ENCODE results near the gene KRTAP6-1.

KRTAP6-1 gene

GRCh38 chr21:30623362-30623761 lies 9.6 kb upstream of the KRTAP6-1 start:
- no peaks in the 10 kb centered on the region for H3K27me3 ChIP-seq (ENCODE audit: insufficient read depth, low read length)

DNA sequence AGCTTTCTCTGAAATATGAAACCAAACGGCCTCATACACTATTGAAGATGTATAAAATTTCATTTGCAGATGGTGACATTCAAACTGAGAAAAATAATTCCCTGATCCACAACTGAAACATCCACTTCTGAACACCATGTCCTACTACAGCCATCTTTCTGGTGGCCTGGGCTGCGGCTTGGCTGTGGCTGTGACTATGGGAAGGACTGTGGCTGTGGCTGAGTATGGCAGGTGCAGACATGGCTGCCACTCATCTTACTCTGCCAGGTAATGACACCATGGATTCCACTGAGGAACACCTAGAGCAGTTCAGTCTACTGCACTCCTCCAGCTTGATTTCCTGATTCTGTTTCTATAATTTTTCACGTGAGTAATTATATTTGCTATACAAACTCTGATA lies 6.8 kb upstream of the KRTAP6-1 start, which contains the start of gene KRTAP20-4:
KRTAP20-4 (plus strand) TSS at position 106 of the 400 bp plus-strand sequence.
- TF ChIP-seq EZH2 (IDR thresholded peaks at IDR 0.05; ENCODE audit: borderline replicate concordance, low read length) (no peak), CTCF (IDR thresholded peaks at IDR 0.05; ENCODE audit: low read length) (no peak)
- Histone ChIP-seq H3F3A (ENCODE audit: insufficient read depth, low read length) (no peaks in the 10 kb centered on the region), H3K4me3 (ENCODE audit: low read depth, low read length, poor library complexity, severe bottlenecking) (no peak within 1 kb of the TSS), H3K9me2 (ENCODE audit: low read depth, low read length) (no peaks in the 10 kb centered on the region), H3K4me1 (ENCODE audit: insufficient read depth, low read length, severe bottlenecking) (no peaks in the 10 kb centered on the region), H3K36me3 (ENCODE audit: insufficient read depth, low read length) (no peaks in the 10 kb centered on the region), H3K9me3 (ENCODE audit: low read length) (no peaks in the 10 kb centered on the region), H2AFZ (ENCODE audit: low read length) (no peak within 1 kb of the TSS), H4K20me1 (ENCODE audit: insufficient read depth, low read length) (no peaks in the 10 kb centered on the region), H3K9ac (ENCODE audit: low read length) (no peak within 1 kb of the TSS), H3K27me3 (ENCODE audit: insufficient read depth, low read length) (no peaks in the 10 kb centered on the region), H3K27ac (ENCODE audit: low read depth, low read length, poor library complexity, severe bottlenecking) (no peak within 1 kb of the TSS), H3K4me2 (ENCODE audit: low read length) (no peak within 1 kb of the TSS), H3K79me2 (ENCODE audit: insufficient read depth, low read length) (no peaks in the 10 kb centered on the region)

More at GRCh38 chr21:30623362-30623761, 9.6 kb upstream of the KRTAP6-1 start:
- Histone ChIP-seq H3K9me2 (ENCODE audit: low read depth, low read length) (no peaks in the 10 kb centered on the region), H3K4me1 (ENCODE audit: insufficient read depth, low read length, severe bottlenecking) (no peaks in the 10 kb centered on the region), H3K36me3 (ENCODE audit: insufficient read depth, low read length) (no peaks in the 10 kb centered on the region), H3K4me2 (ENCODE audit: low read length) (no peak overlapping the region), H3K79me2 (ENCODE audit: insufficient read depth, low read length) (no peaks in the 10 kb centered on the region), H3K9ac (ENCODE audit: low read length) (no peak overlapping the region), H3K4me3 (ENCODE audit: low read depth, low read length, poor library complexity, severe bottlenecking) (no peak overlapping the region), H3K27ac (ENCODE audit: low read depth, low read length, poor library complexity, severe bottlenecking) (no peak overlapping the region), H3F3A (ENCODE audit: insufficient read depth, low read length) (no peaks in the 10 kb centered on the region), H3K9me3 (ENCODE audit: low read length) (no peaks in the 10 kb centered on the region), H2AFZ (ENCODE audit: low read length) (no peak overlapping the region), H4K20me1 (ENCODE audit: insufficient read depth, low read length) (no peaks in the 10 kb centered on the region)
- TF ChIP-seq EZH2 (IDR thresholded peaks at IDR 0.05; ENCODE audit: borderline replicate concordance, low read length) (no peak), CTCF (IDR thresholded peaks at IDR 0.05; ENCODE audit: low read length) (no peak)

DNA sequence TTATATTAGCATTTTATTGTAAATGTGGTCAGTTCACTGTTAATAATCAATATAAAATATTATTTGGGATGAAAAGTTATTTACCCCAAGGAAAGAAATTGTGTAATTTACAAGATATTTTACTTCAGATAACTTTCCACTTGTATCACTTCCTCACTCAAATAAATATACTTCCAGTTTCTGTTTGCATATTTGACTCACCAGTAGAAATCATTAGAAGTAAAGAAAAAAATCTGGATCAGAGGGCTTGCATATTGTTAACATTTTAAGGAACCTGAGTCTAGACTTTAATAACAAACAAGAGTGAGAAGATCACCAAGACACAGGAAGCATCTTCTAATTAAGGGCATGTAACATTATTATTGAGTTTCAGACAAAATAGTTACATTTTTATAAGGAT lies 6.3 kb upstream of the KRTAP6-1 start:
- H3K9me3 ChIP-seq (ENCODE audit: low read length) = no peaks in the 10 kb centered on the region
- H4K20me1 ChIP-seq (ENCODE audit: insufficient read depth, low read length) = no peaks in the 10 kb centered on the region
- no peaks in the 10 kb centered on the region for H3K4me1 ChIP-seq (ENCODE audit: insufficient read depth, low read length, severe bottlenecking)
- H3K36me3 ChIP-seq (ENCODE audit: insufficient read depth, low read length) = no peaks in the 10 kb centered on the region
- H3K4me2 ChIP-seq (ENCODE audit: low read length) = no peak overlapping the region
- no peak overlapping the region for H3K4me3 ChIP-seq (ENCODE audit: low read depth, low read length, poor library complexity, severe bottlenecking)
- H3K27ac ChIP-seq (ENCODE audit: low read depth, low read length, poor library complexity, severe bottlenecking) = no peak overlapping the region
- no peak for TF ChIP-seq EZH2 (IDR thresholded peaks at IDR 0.05; ENCODE audit: borderline replicate concordance, low read length)
- TF ChIP-seq CTCF (IDR thresholded peaks at IDR 0.05; ENCODE audit: low read length) = no peak
- H3K9me2 ChIP-seq (ENCODE audit: low read depth, low read length) = no peaks in the 10 kb centered on the region
- H3K9ac ChIP-seq (ENCODE audit: low read length) = no peak overlapping the region
- H2AFZ ChIP-seq (ENCODE audit: low read length) = no peak overlapping the region
- no peaks in the 10 kb centered on the region for H3K27me3 ChIP-seq (ENCODE audit: insufficient read depth, low read length)
- H3F3A ChIP-seq (ENCODE audit: insufficient read depth, low read length) = no peaks in the 10 kb centered on the region
- H3K79me2 ChIP-seq (ENCODE audit: insufficient read depth, low read length) = no peaks in the 10 kb centered on the region

All from OCI-LY1 (cell line).